Measurements from ENCODE around the gene PDGFB. TPM values are rescaled to one million over a fixed set of nuclear protein-coding genes. Genes with fewer than 3 reads are reported as not detected.

The PDGFB gene
- polyA plus RNA-seq, 3 donors: 5.4 to 23.5 (median 18.0) TPM

- no peak overlapping the region for H3K27ac ChIP-seq (ENCODE audit: low read depth, low read length)
- 52 to 62% (median 53%) methylated on average over 21 to 22 of the region's 22 CpGs for WGBS, 3 donors
Observed at GRCh38 chr22:39245130-39246039, 603 bp upstream of the PDGFB start.

GRCh38 chr22:39244136-39244495 is 666 bp downstream of the PDGFB start:
- no peak overlapping the region for H3K27ac ChIP-seq (ENCODE audit: low read depth, low read length)
- WGBS, 3 donors: 2% methylated on average over 29 to 30 of the region's 30 CpGs

GRCh38 chr22:39243439-39244135 is 1.2 kb downstream of the PDGFB start:
- WGBS, 3 donors: 1% methylated on average over 45 to 65 of the region's 65 CpGs
- no peak overlapping the region for H3K27ac ChIP-seq (ENCODE audit: low read depth, low read length)

GRCh38 chr22:39242595-39243438 is 2.0 kb downstream of the PDGFB start:
- no peak overlapping the region for H3K27ac ChIP-seq (ENCODE audit: low read depth, low read length)
- 0 to 1% (median 0%) methylated on average over 64 to 78 of the region's 78 CpGs for WGBS, 3 donors

- WGBS, 3 donors: 2 to 4% (median 3%) methylated on average over 69 to 91 of the region's 92 CpGs
- H3K27ac ChIP-seq (ENCODE audit: low read depth, low read length): no peak overlapping the region
Observed at GRCh38 chr22:39241794-39242594, 2.8 kb downstream of the PDGFB start.

GRCh38 chr22:39240831-39241793 is 3.7 kb downstream of the PDGFB start:
- 16 to 19% (median 17%) methylated on average over 23 to 27 of the region's 27 CpGs for WGBS, 3 donors
- H3K27ac ChIP-seq (ENCODE audit: low read depth, low read length): no peak overlapping the region

- WGBS, 3 donors: 28 to 52% (median 51%) methylated on average over 20 of the region's 20 CpGs
- no peak overlapping the region for H3K27ac ChIP-seq (ENCODE audit: low read depth, low read length)
Observed at GRCh38 chr22:39239561-39240423, 5.0 kb downstream of the PDGFB start.

- WGBS, 3 donors: 49 to 62% (median 53%) methylated on average over 12 of the region's 12 CpGs
- H3K27ac ChIP-seq (ENCODE audit: low read depth, low read length): no peak overlapping the region
Observed at GRCh38 chr22:39238966-39239505, 5.7 kb downstream of the PDGFB start.

GRCh38 chr22:39238561-39238960 is 6.2 kb downstream of the PDGFB start:
- no peak overlapping the region for H3K27ac ChIP-seq (ENCODE audit: low read depth, low read length)
- 74 to 85% (median 76%) methylated on average over 8 of the region's 8 CpGs for WGBS, 3 donors

GRCh38 chr22:39238101-39238466 is 6.7 kb downstream of the PDGFB start:
- no peak overlapping the region for H3K27ac ChIP-seq (ENCODE audit: low read depth, low read length)
- 62 to 94% (median 66%) methylated on average over 5 of the region's 5 CpGs for WGBS, 3 donors

GRCh38 chr22:39237318-39238100 is 7.3 kb downstream of the PDGFB start:
- WGBS, 3 donors: 31 to 66% (median 31%) methylated on average over 21 to 22 of the region's 22 CpGs

GRCh38 chr22:39236321-39237317 is 8.2 kb downstream of the PDGFB start:
- 37 to 62% (median 43%) methylated on average over 36 to 37 of the region's 37 CpGs for WGBS, 3 donors

More at GRCh38 chr22:39237318-39238100, 7.3 kb downstream of the PDGFB start:
- H3K27ac ChIP-seq (ENCODE audit: low read depth, low read length): no peak overlapping the region

GRCh38 chr22:39234867-39235687 is 9.7 kb downstream of the PDGFB start:
- H3K27ac ChIP-seq (ENCODE audit: low read depth, low read length): no peak overlapping the region
- WGBS, 3 donors: 28 to 37% (median 34%) methylated on average over 28 to 29 of the region's 29 CpGs

More at GRCh38 chr22:39236321-39237317, 8.2 kb downstream of the PDGFB start:
- H3K27ac ChIP-seq (ENCODE audit: low read depth, low read length): no peak overlapping the region
